ENCODE measurements around the gene ARL5A.

GRCh38 chr2:151761687-151762086, 66.5 kb downstream of the ARL5A start:
- TF ChIP-seq CTCF (IDR thresholded peaks at IDR 0.05) (no peak), POLR2A (IDR thresholded peaks at IDR 0.05) (no peak)
